Measurements from ENCODE around the gene ENOX1.

Gene ENOX1

DNA sequence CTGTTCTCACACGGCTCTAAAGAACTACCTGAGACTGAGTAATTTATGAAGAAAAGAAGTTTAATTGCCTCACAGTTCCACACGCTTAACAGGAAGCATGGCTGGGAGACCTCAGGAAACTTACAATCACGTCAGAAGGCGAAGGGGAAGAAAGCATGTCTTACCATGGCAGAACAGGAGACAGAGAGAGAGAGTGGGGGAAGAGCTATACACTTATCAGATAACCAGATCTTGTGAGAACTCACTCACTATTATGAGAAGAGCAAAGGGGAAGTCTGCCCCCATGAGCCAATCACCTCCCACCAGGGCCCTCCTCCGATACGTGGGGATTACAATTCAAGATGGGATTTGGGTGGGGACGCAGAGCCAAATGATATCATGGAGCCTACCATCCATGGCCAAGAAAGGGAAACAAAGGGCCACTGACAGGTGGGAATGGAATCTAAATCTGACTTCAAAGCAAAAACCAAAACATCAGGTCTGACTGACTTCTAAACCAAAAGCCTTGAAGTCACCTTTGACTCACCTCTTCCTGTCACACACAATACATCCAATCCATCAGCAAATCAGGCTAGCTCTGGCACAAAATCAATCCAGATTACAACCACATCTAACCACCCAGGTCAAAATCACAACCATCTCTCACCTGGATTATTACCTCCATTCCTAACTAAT, 189.7 kb downstream of the ENOX1 start:
- H3K9me3 ChIP-seq (ENCODE audit: control insufficient read depth in 1 of 2, low read length in 2 of 2) = no peaks in the 10 kb centered on the region
- H3K27ac ChIP-seq (ENCODE audit: low read depth, low read length) = no peak overlapping the region
- H3K4me1 ChIP-seq (ENCODE audit: control insufficient read depth in 1 of 2, insufficient read depth in 2 of 2, low read length in 2 of 2) = no peaks in the 10 kb centered on the region
- no peak overlapping the region for H3K4me3 ChIP-seq (ENCODE audit: low read depth in 1 of 2, low read length in 2 of 2)
- H3K9ac ChIP-seq (ENCODE audit: low read depth in 1 of 2, low read length in 2 of 2) = no peak overlapping the region
- no peaks in the 10 kb centered on the region for H3K27me3 ChIP-seq (ENCODE audit: control insufficient read depth in 1 of 2, insufficient read depth in 2 of 2, low read length in 2 of 2)
- H3K36me3 ChIP-seq (ENCODE audit: control insufficient read depth in 1 of 2, insufficient read depth in 2 of 2, low read length in 2 of 2) = no peaks in the 10 kb centered on the region

DNA sequence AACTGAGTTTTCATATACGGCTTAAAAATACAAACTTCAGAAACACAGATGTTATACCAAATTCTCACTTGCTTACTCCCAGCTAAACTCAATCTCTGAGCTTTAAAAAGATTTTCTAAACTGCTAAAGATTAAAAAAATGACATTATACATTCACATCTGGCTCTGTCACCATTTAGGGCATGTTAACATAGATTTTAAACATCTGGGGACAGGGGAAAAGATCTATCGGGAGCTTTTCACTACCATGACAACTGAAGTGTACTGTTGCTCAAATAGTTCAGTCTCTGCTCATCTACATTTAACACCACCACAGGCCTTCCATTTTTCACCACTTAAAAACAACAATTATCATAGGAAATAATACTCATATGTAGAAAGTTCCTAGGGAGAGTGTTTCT, 190.8 kb downstream of the ENOX1 start:
- H3K9ac ChIP-seq (ENCODE audit: low read depth in 1 of 2, low read length in 2 of 2) = no peak overlapping the region
- H3K9me3 ChIP-seq (ENCODE audit: control insufficient read depth in 1 of 2, low read length in 2 of 2) = no peaks in the 10 kb centered on the region
- no peak overlapping the region for H3K4me3 ChIP-seq (ENCODE audit: low read depth in 1 of 2, low read length in 2 of 2)
- no peaks in the 10 kb centered on the region for H3K27me3 ChIP-seq (ENCODE audit: control insufficient read depth in 1 of 2, insufficient read depth in 2 of 2, low read length in 2 of 2)
- no peaks in the 10 kb centered on the region for H3K36me3 ChIP-seq (ENCODE audit: control insufficient read depth in 1 of 2, insufficient read depth in 2 of 2, low read length in 2 of 2)
- H3K27ac ChIP-seq (ENCODE audit: low read depth, low read length) = no peak overlapping the region
- H3K4me1 ChIP-seq (ENCODE audit: control insufficient read depth in 1 of 2, insufficient read depth in 2 of 2, low read length in 2 of 2) = no peaks in the 10 kb centered on the region

DNA sequence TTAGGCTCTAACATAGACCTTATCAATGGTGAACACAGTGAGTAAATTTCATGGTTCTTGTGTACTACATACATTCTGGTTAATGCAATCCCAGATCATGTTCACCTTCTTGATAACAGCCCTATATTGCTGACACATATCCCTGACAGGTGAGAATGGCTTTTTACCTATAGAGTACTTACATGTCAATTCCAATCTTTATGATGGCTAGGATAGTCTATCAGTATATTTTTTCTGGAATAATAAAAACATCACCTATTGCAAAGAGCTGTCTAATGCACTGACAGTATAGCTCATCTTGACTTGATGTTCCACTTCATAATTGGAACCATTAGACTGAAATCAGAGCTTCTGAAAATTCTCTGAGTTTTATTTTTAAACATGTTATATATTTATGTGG, 199.4 kb downstream of the ENOX1 start:
- Histone ChIP-seq H3K4me3 (ENCODE audit: low read depth in 1 of 2, low read length in 2 of 2) (no peak overlapping the region), H3K9me3 (ENCODE audit: control insufficient read depth in 1 of 2, low read length in 2 of 2) (no peaks in the 10 kb centered on the region), H3K27me3 (ENCODE audit: control insufficient read depth in 1 of 2, insufficient read depth in 2 of 2, low read length in 2 of 2) (no peaks in the 10 kb centered on the region), H3K27ac (ENCODE audit: low read depth, low read length) (no peak overlapping the region), H3K36me3 (ENCODE audit: control insufficient read depth in 1 of 2, insufficient read depth in 2 of 2, low read length in 2 of 2) (no peaks in the 10 kb centered on the region), H3K4me1 (ENCODE audit: control insufficient read depth in 1 of 2, insufficient read depth in 2 of 2, low read length in 2 of 2) (no peaks in the 10 kb centered on the region), H3K9ac (ENCODE audit: low read depth in 1 of 2, low read length in 2 of 2) (no peak overlapping the region)

DNA sequence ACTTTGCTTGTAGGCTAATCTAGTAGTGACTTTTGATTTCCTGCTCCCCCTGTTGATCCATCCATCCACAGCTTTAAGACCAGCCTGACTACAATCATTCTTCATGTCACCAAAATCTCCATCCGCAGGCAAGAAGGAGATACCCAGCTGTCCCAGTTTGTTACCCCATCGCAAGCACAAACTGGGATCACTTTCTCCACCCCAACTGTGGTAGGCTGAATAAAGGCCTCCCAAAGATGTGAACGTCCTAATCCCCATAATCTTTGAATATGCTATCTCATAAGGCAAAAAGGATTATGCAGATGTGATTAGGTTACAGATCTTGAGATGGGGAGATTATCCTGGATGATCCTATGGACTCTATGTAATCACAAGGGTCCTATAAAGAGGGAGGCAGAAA, 202.0 kb downstream of the ENOX1 start:
- H3K4me3 ChIP-seq (ENCODE audit: low read depth in 1 of 2, low read length in 2 of 2) = no peak overlapping the region
- H3K27me3 ChIP-seq (ENCODE audit: control insufficient read depth in 1 of 2, insufficient read depth in 2 of 2, low read length in 2 of 2) = no peaks in the 10 kb centered on the region
- H3K9ac ChIP-seq (ENCODE audit: low read depth in 1 of 2, low read length in 2 of 2) = no peak overlapping the region
- no peak overlapping the region for H3K27ac ChIP-seq (ENCODE audit: low read depth, low read length)
- H3K36me3 ChIP-seq (ENCODE audit: control insufficient read depth in 1 of 2, insufficient read depth in 2 of 2, low read length in 2 of 2) = no peaks in the 10 kb centered on the region
- no peaks in the 10 kb centered on the region for H3K9me3 ChIP-seq (ENCODE audit: control insufficient read depth in 1 of 2, low read length in 2 of 2)
- H3K4me1 ChIP-seq (ENCODE audit: control insufficient read depth in 1 of 2, insufficient read depth in 2 of 2, low read length in 2 of 2) = no peaks in the 10 kb centered on the region

DNA sequence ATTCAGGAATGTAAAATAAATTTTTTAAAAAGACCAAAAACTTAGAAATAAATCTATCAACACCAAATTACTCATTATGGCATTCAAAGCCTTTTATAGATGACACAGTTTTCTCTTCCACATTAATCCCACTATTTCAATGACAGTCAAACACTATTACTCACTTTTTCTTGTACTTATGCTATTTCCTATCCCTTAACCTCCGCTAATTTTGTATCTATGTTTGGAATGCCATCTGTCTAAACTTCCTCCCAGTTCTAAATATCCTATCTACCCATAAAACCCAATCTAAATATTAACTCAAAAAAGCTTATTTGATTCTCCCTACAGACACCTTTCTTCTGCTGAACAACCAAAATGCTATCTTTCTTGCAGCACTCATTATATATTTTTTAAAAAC, 203.5 kb downstream of the ENOX1 start:
- Histone ChIP-seq H3K9me3 (ENCODE audit: control insufficient read depth in 1 of 2, low read length in 2 of 2) (no peaks in the 10 kb centered on the region), H3K36me3 (ENCODE audit: control insufficient read depth in 1 of 2, insufficient read depth in 2 of 2, low read length in 2 of 2) (no peaks in the 10 kb centered on the region), H3K4me3 (ENCODE audit: low read depth in 1 of 2, low read length in 2 of 2) (no peak overlapping the region), H3K4me1 (ENCODE audit: control insufficient read depth in 1 of 2, insufficient read depth in 2 of 2, low read length in 2 of 2) (no peaks in the 10 kb centered on the region), H3K27ac (ENCODE audit: low read depth, low read length) (no peak overlapping the region), H3K9ac (ENCODE audit: low read depth in 1 of 2, low read length in 2 of 2) (no peak overlapping the region), H3K27me3 (ENCODE audit: control insufficient read depth in 1 of 2, insufficient read depth in 2 of 2, low read length in 2 of 2) (no peaks in the 10 kb centered on the region)

DNA sequence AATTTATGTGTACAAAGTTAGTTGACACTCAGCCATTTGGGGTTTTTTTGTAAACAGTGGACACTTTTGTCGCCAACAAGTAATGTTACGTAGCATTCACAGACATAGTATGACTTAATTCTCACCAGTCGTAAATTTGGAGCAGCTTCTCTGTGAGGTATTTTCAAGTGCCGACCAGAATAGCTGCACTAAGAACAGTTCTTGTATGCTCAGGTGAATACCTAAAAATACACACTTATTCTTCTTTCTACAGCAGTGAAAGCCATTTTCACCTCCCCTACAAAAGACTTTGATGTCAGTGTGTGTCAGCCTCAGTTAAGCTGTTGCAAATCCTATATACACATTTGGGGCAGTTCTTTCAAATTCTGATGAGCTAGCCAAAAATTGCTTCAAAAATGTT, 206.5 kb downstream of the ENOX1 start:
- Histone ChIP-seq H3K4me3 (ENCODE audit: low read depth in 1 of 2, low read length in 2 of 2) (no peak overlapping the region), H3K9me3 (ENCODE audit: control insufficient read depth in 1 of 2, low read length in 2 of 2) (no peaks in the 10 kb centered on the region), H3K27ac (ENCODE audit: low read depth, low read length) (no peak overlapping the region), H3K27me3 (ENCODE audit: control insufficient read depth in 1 of 2, insufficient read depth in 2 of 2, low read length in 2 of 2) (no peaks in the 10 kb centered on the region), H3K4me1 (ENCODE audit: control insufficient read depth in 1 of 2, insufficient read depth in 2 of 2, low read length in 2 of 2) (no peaks in the 10 kb centered on the region), H3K9ac (ENCODE audit: low read depth in 1 of 2, low read length in 2 of 2) (no peak overlapping the region), H3K36me3 (ENCODE audit: control insufficient read depth in 1 of 2, insufficient read depth in 2 of 2, low read length in 2 of 2) (no peaks in the 10 kb centered on the region)

DNA sequence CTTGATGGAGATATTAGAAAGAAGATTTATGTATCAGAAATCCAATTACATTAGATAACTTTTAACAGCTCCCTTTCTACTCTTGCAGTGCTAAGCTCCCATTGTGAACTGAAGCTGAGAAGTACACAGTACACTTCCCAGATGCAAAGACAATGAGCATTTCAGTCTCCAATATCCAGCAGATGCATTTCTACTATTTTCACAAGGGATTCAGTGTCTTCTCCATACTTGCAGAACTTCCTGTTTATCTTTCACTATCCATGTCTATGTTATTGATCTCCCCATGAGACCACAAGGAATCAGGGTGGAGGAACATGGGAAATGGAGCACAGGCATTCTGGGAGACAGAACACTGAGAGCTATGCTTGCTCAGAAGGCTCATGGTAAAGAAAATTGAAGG, 207.5 kb downstream of the ENOX1 start:
- no peaks in the 10 kb centered on the region for H3K9me3 ChIP-seq (ENCODE audit: control insufficient read depth in 1 of 2, low read length in 2 of 2)
- no peak overlapping the region for H3K27ac ChIP-seq (ENCODE audit: low read depth, low read length)
- no peak overlapping the region for H3K9ac ChIP-seq (ENCODE audit: low read depth in 1 of 2, low read length in 2 of 2)
- H3K27me3 ChIP-seq (ENCODE audit: control insufficient read depth in 1 of 2, insufficient read depth in 2 of 2, low read length in 2 of 2) = no peaks in the 10 kb centered on the region
- H3K4me1 ChIP-seq (ENCODE audit: control insufficient read depth in 1 of 2, insufficient read depth in 2 of 2, low read length in 2 of 2) = no peaks in the 10 kb centered on the region
- H3K4me3 ChIP-seq (ENCODE audit: low read depth in 1 of 2, low read length in 2 of 2) = no peak overlapping the region
- H3K36me3 ChIP-seq (ENCODE audit: control insufficient read depth in 1 of 2, insufficient read depth in 2 of 2, low read length in 2 of 2) = no peaks in the 10 kb centered on the region

DNA sequence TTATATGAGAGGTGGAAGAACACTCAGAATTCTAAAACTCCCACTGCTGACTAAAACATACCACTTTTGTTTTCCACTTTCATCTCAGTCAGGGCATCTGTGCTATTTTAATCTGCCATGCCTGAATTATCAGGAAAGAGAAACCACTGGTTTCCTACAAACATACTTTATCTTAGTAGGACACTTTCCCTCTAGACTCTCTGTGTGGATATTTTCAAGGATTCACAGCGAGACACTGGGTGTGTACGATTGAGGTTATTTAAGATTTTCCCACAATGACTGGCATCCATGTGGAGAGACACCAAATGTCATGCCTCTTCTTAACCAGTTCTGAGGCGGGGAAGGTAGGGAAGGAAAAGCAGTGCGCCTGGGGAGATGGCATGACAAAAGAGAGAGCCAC, 212.2 kb downstream of the ENOX1 start:
- H3K27ac ChIP-seq (ENCODE audit: low read depth, low read length) = no peak overlapping the region
- no peaks in the 10 kb centered on the region for H3K27me3 ChIP-seq (ENCODE audit: control insufficient read depth in 1 of 2, insufficient read depth in 2 of 2, low read length in 2 of 2)
- no peak overlapping the region for H3K9ac ChIP-seq (ENCODE audit: low read depth in 1 of 2, low read length in 2 of 2)
- no peaks in the 10 kb centered on the region for H3K4me1 ChIP-seq (ENCODE audit: control insufficient read depth in 1 of 2, insufficient read depth in 2 of 2, low read length in 2 of 2)
- no peaks in the 10 kb centered on the region for H3K36me3 ChIP-seq (ENCODE audit: control insufficient read depth in 1 of 2, insufficient read depth in 2 of 2, low read length in 2 of 2)
- H3K4me3 ChIP-seq (ENCODE audit: low read depth in 1 of 2, low read length in 2 of 2) = no peak overlapping the region
- no peaks in the 10 kb centered on the region for H3K9me3 ChIP-seq (ENCODE audit: control insufficient read depth in 1 of 2, low read length in 2 of 2)

DNA sequence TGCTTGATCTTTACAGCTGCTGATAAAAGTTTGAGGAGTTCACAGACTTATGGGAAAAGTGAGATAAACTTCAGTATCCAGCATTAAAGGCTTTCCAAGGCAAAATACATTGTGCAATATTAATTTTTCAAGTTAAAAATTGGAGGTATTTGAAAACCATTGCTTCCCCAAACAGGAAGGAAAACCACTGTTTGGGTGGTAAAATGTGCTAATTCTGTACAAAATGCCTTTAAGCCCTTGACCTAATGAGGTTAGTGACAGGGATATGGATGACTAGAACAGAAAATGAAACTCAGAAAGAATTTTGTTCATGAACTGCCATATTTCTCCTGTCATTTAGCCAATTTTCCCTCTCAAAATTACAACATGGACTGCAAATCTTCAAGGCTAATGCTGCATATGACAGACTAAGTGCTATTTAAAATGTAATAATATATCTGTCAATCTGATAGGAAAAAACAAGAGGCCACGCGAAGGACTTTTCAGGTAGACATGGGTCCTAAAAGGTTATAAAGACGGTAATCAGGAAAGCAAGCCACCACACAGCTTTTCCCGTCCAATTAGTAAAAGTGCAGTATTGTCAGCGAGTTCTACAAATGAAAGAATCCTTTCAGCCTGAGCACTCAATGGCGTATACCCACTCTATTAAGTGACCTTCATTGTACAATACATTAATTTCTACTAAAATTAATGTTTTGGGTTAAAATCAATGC, 212.8 kb downstream of the ENOX1 start:
- no peaks in the 10 kb centered on the region for H3K4me1 ChIP-seq (ENCODE audit: control insufficient read depth in 1 of 2, insufficient read depth in 2 of 2, low read length in 2 of 2)
- H3K4me3 ChIP-seq (ENCODE audit: low read depth in 1 of 2, low read length in 2 of 2) = no peak overlapping the region
- H3K9me3 ChIP-seq (ENCODE audit: control insufficient read depth in 1 of 2, low read length in 2 of 2) = no peaks in the 10 kb centered on the region
- no peaks in the 10 kb centered on the region for H3K27me3 ChIP-seq (ENCODE audit: control insufficient read depth in 1 of 2, insufficient read depth in 2 of 2, low read length in 2 of 2)
- H3K36me3 ChIP-seq (ENCODE audit: control insufficient read depth in 1 of 2, insufficient read depth in 2 of 2, low read length in 2 of 2) = no peaks in the 10 kb centered on the region
- H3K9ac ChIP-seq (ENCODE audit: low read depth in 1 of 2, low read length in 2 of 2) = no peak overlapping the region
- H3K27ac ChIP-seq (ENCODE audit: low read depth, low read length) = no peak overlapping the region

DNA sequence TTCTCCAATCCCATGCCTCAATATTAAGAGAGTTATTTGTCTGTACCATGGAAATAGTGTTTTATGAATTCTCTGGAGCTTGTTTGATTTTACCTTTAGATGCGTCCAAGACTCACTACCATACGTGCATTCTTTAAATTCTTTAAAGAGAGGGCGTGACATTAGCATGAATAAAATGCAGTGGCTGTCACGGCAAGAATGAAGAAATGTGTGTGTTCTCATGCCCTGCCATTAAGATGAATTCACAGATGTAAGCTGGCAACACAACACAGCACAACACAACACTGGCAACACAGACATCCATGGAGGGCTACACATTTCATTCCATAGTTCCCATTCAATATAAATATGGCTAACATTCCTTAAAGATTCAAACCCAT, 213.4 kb downstream of the ENOX1 start:
- H3K4me1 ChIP-seq (ENCODE audit: control insufficient read depth in 1 of 2, insufficient read depth in 2 of 2, low read length in 2 of 2) = no peaks in the 10 kb centered on the region
- no peak overlapping the region for H3K9ac ChIP-seq (ENCODE audit: low read depth in 1 of 2, low read length in 2 of 2)
- no peak overlapping the region for H3K27ac ChIP-seq (ENCODE audit: low read depth, low read length)
- H3K36me3 ChIP-seq (ENCODE audit: control insufficient read depth in 1 of 2, insufficient read depth in 2 of 2, low read length in 2 of 2) = no peaks in the 10 kb centered on the region
- no peaks in the 10 kb centered on the region for H3K9me3 ChIP-seq (ENCODE audit: control insufficient read depth in 1 of 2, low read length in 2 of 2)
- no peak overlapping the region for H3K4me3 ChIP-seq (ENCODE audit: low read depth in 1 of 2, low read length in 2 of 2)
- H3K27me3 ChIP-seq (ENCODE audit: control insufficient read depth in 1 of 2, insufficient read depth in 2 of 2, low read length in 2 of 2) = no peaks in the 10 kb centered on the region

All from duodenal mucosa (tissue), 2 donors.